HG02870 (cell line): ENCODE results near the gene LIMA1.
"Not testable (repeated sequence)": the region's sequence is repeated elsewhere in the genome, so short reads cannot be mapped to it uniquely, and the experiment has no call there.

Source experiments
- ATAC-seq: cut with Tn5 transposase; IDR thresholded peaks from one replicate; pipeline ENCODE4 v1.9.1; 2021; ENCODE audit warnings: mild to moderate bottlenecking, moderate library complexity; ENCODE audit not compliant: unreplicated experiment

LIMA1 gene

DNA sequence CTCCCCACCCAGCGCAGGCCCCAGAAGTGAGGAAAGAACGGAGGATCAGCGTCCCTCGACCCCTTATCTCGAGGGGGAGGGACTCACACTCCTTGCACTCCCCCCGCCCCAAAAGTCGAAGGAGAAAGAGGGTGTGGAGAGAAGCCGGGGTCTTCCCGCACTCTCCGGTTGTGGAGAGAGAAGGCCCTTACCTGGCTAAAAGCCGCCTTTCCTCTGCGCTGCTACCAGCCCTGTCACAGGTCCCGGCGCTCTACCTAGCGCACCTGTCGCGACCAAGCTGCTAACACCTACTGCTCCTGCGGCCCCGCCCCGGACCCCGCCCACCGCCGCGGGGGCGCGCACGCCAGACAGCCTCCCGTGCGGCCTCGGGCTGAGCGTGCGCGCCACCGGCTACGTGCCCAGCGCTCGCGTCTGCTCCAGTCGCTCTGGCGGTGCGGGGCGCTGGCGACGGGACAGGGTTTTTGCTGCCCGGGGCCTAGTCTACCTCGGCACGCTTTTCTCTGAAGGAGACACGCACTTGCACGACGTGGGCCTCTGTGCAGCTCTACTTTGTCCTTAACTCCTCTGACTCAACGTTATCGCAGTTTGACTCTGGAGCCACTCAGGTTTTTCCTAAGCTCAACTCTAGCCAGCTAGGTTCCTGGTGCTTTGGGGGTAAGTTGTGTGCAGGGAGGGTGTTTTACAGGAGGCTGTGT lies at the start of gene LIMA1:
TSS of gene LIMA1 (minus strand) at position 292 of the 695 bp plus-strand sequence. CDS start 34,769 bp downstream, outside the sequence.
- ATAC-seq = peak; percentile 90

- no peak for ATAC-seq
Observed at GRCh38 chr12:50331745-50332144, 48.4 kb upstream of the LIMA1 start.

- not testable (repeated sequence) for ATAC-seq
Observed at GRCh38 chr12:50328664-50329063, 45.3 kb upstream of the LIMA1 start.

GRCh38 chr12:50326590-50327284 lies 43.4 kb upstream of the LIMA1 start:
- no peak for ATAC-seq

- no peak for ATAC-seq
Observed at GRCh38 chr12:50325890-50326391, 42.6 kb upstream of the LIMA1 start.

DNA sequence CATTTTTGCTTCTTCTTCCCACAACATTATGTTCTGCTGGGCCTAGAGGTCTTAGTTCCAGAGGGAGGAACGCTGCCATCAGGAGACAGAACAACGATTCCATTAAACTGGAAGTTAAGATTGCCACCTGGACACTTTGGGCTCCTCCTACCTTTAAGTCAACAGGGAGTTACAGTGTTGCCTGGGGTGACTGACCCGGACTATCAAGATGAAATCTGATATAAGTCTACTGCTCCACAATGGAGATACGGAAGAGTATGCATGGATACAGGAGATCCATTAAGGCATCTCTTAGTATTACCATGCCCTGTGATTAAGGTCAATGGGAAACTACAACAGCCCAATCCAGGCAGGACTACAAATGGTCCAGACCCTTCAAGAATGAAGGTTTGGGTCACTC lies 41.5 kb upstream of the LIMA1 start:
- not testable (repeated sequence) for ATAC-seq

DNA sequence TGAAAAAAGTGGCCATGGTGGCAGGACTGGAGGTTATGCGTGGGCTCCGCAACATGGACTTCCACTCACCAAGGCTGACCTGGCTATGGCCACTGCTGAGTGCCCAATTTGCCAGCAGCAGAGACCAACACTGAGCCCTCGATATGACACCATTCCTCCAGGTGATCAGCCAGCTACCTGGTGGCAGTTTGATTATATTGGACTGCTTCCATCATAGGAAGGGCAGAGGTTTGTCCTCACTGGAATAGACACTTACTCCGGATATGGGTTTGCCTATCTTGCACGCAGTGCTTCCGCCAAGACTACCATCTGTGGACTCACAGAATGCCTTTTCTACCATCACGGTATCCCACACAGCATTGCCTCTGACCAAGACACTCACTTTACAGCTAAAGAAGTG lies 40.8 kb upstream of the LIMA1 start:
- ATAC-seq = not testable (repeated sequence)

GRCh38 chr12:50322206-50322605 lies 38.9 kb upstream of the LIMA1 start:
- no peak for ATAC-seq

- no peak for ATAC-seq
Observed at GRCh38 chr12:50317203-50317602, 33.9 kb upstream of the LIMA1 start.

GRCh38 chr12:50315803-50316202 lies 32.5 kb upstream of the LIMA1 start:
- no peak for ATAC-seq

DNA sequence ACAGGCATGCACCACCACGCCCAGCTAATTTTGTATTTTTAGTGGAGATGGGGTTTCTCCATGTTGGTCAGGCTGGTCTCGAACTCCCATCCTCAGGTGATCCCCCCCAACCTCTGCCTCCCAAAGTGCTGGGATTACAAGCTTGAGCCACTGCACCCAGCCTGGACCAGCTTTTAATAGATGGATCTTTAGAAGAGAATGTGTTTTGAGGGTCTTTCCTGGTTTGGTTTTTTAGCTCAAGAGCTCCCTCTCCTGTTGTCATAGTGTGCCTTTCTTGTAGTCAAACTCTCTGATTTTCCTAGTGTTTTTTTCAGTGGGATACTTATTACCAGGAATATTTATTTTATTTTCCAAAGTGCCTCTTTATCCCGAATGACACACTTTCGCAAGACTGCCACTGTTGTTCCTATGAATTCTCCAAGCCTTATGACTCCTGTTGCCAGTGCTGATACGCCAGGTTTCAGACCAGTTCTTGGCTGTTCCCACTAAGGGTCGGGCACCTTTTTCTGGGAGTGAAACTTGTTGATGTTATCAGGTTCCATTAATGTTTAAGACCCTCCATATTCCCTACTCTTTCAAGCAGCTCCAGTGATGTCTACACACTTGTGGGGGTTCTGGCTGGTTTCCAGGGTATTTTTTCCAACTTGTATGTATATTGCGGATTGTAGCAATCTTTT lies 31.5 kb upstream of the LIMA1 start:
- ATAC-seq = no peak

DNA sequence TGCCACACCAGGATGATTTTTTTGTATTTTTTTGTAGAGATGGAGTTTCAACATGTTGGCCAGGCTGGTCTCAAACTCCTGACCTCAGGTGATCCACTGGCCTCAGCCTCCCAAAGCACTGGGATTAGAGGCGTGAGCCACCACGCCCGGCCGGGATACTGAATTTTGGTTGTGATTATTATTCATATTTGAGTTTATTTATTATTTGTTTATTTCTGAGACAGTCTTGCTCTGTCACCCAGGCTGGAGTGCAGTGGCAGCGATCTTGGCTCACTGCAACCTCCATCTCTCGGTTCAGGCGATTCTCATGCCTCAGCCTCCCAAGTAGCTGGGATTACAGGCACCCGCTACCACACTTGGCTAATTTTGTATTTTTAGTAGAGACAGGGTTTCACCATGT lies 30.7 kb upstream of the LIMA1 start:
- ATAC-seq = not testable (repeated sequence)

DNA sequence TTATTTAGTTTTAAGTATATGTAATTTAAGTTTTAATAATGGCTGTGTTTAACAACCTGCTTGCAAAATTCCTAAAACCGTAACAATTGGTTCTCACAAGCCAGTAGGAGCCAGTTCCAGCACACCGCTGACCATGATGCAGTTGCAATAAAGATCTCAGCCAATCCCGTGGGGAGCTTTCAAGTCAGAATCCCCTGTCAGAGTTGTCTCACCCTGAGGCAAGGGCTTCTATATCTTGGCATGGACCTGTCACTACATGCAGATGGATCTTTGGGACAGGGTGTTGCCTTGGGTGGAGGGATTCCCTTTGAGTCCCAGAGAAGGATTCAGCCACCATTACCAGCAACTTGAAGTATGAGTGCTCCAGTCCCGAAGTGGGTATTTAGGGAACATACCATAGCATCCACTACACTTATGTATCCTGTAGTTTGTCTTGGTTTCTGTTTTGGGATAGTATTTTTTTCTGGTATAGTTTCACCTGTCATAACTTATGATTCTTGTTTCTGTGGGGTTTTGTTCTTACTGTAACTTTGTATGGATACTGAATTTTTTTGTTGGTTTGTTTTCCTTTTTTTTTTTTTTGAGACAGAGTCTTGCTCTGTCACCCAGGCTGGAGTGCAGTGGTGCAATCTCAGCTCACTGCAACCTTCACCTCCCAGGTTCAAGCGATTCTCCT lies 30.1 kb upstream of the LIMA1 start:
- no peak for ATAC-seq

GRCh38 chr12:50311858-50312609 lies 28.7 kb upstream of the LIMA1 start:
- not testable (repeated sequence) for ATAC-seq

DNA sequence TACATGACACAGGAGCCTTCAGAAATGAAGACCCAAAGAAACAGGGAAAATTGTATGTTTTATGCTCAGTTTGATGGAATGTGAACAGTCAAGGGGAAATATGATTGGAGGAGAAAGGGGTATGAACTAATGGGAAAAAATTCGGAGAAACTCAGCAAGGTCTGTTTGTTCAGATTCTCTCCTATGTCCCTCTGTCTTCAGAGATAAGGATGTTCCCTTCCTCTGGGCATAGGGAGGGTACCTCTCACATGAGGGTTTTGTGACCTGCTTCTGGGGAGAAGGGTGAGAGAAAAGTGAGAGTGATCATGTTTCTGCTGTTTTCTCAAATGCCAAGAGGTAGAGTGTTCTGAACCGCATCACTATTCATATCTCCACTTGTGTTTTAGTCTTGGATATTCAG lies 26.6 kb upstream of the LIMA1 start:
- ATAC-seq = no peak

DNA sequence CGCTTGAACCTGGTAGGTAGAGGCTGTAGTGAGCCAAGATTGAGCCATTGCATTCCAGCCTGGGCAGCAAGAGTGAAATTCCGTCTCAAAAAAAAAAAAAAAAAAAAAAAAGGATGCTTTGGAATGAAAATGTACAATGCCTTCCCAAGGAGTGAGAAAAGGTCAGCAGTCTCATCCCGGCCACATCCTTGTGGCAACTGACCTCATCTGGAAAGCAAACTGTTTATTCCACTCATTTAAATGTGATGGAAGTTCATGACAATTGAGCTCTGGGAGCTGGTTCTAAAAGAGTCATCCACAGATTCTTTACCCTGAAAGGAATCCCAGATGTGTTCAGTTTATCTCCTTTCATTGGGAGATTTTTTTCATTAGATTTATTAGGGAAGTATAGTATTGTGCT lies 19.4 kb upstream of the LIMA1 start:
- no peak for ATAC-seq

GRCh38 chr12:50297996-50298395 lies 14.7 kb upstream of the LIMA1 start:
- ATAC-seq = no peak

GRCh38 chr12:50297027-50297426 lies 13.7 kb upstream of the LIMA1 start:
- no peak for ATAC-seq

DNA sequence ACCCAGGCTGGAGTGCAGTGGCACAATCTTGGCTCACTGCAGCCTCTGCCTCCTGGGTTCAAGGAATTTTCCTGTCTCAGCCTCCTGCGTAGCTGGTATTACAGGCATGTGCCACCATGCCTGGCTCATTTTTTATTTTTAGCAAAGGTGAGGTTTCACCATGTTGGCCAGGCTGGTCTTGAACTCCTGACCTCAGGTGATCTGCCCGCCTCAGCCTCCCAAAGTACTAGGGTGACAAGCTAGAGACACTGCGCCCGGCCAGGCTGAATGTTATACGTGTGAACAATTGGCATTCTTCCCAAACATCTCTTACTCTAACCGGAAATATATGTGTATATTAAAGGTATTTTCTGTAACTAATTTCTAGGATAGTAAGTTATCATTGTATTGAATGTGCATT lies 13.2 kb upstream of the LIMA1 start:
- ATAC-seq = no peak

DNA sequence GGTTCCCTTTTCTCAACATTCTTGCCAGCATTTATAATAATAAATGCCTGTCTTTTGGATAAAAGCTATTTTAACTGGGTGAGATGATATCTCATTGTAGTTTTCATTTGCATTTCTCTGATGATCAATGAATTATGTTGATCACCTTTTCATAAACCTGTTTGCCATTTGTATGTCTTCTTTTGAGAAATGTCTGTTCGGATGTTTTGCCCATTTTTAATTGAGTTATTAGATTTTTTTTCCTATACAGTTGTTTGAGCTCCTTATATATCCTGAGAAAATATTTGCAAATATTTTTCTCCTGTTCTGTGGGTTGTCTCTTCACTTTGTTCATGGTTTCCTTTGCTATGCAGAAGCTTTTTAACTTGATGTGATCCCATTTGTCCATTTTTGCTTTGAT lies 8.1 kb upstream of the LIMA1 start:
- no peak for ATAC-seq
